Putamen (tissue), 1 donor: ENCODE measurements around the gene PLA2G3.
"Not testable (repeated sequence)": the region's sequence is repeated elsewhere in the genome, so short reads cannot be mapped to it uniquely, and the experiment has no call there.

Experiments
- DNase-seq: peaks from one replicate; pipeline ENCODE4 v3.0.0-alpha.2; 2016; ENCODE audit warnings: low spot score

Gene PLA2G3

GRCh38 chr22:31122532-31123291 is 17.6 kb downstream of the PLA2G3 start, which contains the start of gene INPP5J:
Gene INPP5J (plus strand): TSS chr22:31122966. CDS start chr22:31123015, 49 bp downstream.
- no peak for DNase-seq

GRCh38 chr22:31122196-31122531 is 18.1 kb downstream of the PLA2G3 start:
- DNase-seq = no peak

GRCh38 chr22:31121403-31121802 is 18.9 kb downstream of the PLA2G3 start:
- DNase-seq = no peak

GRCh38 chr22:31120642-31121041 is 19.7 kb downstream of the PLA2G3 start:
- no peak for DNase-seq

- no peak for DNase-seq
These were observed 20.1 kb downstream of the PLA2G3 start for GRCh38 chr22:31120230-31120629.

- DNase-seq = no peak
These were observed 21.1 kb downstream of the PLA2G3 start for GRCh38 chr22:31119026-31119717.

GRCh38 chr22:31118046-31118820 is 22.1 kb downstream of the PLA2G3 start:
- DNase-seq = no peak

GRCh38 chr22:31112547-31113091 is 27.7 kb downstream of the PLA2G3 start:
- not testable (repeated sequence) for DNase-seq

- no peak for DNase-seq
These were observed 32.5 kb downstream of the PLA2G3 start for GRCh38 chr22:31107894-31108218.

- peak; percentile 92 for DNase-seq
These were observed 33.0 kb downstream of the PLA2G3 start, which contains the start of gene SELENOM for GRCh38 chr22:31107178-31107893. Gene SELENOM (minus strand): TSS chr22:31107568. CDS start chr22:31107505, 63 bp downstream.

- DNase-seq = no peak
These were observed 33.6 kb downstream of the PLA2G3 start for GRCh38 chr22:31106731-31107177.

GRCh38 chr22:31106001-31106571 is 34.2 kb downstream of the PLA2G3 start:
- no peak for DNase-seq

- DNase-seq = no peak
These were observed 34.9 kb downstream of the PLA2G3 start for GRCh38 chr22:31105282-31105929.

- no peak for DNase-seq
These were observed 35.4 kb downstream of the PLA2G3 start for GRCh38 chr22:31104869-31105268.

GRCh38 chr22:31103899-31104694 is 36.2 kb downstream of the PLA2G3 start:
- no peak for DNase-seq

GRCh38 chr22:31103111-31103510 is 37.2 kb downstream of the PLA2G3 start:
- DNase-seq = no peak

GRCh38 chr22:31102441-31103081 is 37.7 kb downstream of the PLA2G3 start:
- DNase-seq = no peak

- no peak for DNase-seq
These were observed 39.4 kb downstream of the PLA2G3 start for GRCh38 chr22:31100762-31101525.
